HG03045 (cell line): ENCODE results near the gene CHD8.

ENCODE experiments used
- ATAC-seq: cut with Tn5 transposase; IDR thresholded peaks from one replicate; pipeline ENCODE4 v1.9.1; 2021; ENCODE audit warnings: mild to moderate bottlenecking, moderate library complexity; ENCODE audit not compliant: unreplicated experiment

Gene CHD8

GRCh38 chr14:21437063-21437901 lies 18.6 kb downstream of the CHD8 start:
- peak; percentile 97 for ATAC-seq

GRCh38 chr14:21436567-21437062 lies 19.3 kb downstream of the CHD8 start:
- ATAC-seq: no peak

- no peak for ATAC-seq
These were observed 24.8 kb downstream of the CHD8 start for GRCh38 chr14:21431126-21431525.

- no peak for ATAC-seq
These were observed 27.0 kb downstream of the CHD8 start for GRCh38 chr14:21428930-21429329.

GRCh38 chr14:21426692-21427091 lies 29.2 kb downstream of the CHD8 start:
- no peak for ATAC-seq

- ATAC-seq: no peak
These were observed 36.4 kb downstream of the CHD8 start for GRCh38 chr14:21419528-21419927.

GRCh38 chr14:21415329-21415728 lies 40.6 kb downstream of the CHD8 start:
- ATAC-seq: no peak

GRCh38 chr14:21414137-21414631 lies 41.7 kb downstream of the CHD8 start:
- peak; percentile 66 for ATAC-seq

- ATAC-seq: no peak
These were observed 47.8 kb downstream of the CHD8 start for GRCh38 chr14:21408147-21408546.

GRCh38 chr14:21406213-21406612 lies 49.7 kb downstream of the CHD8 start:
- no peak for ATAC-seq

GRCh38 chr14:21405097-21405496 lies 50.8 kb downstream of the CHD8 start:
- no peak for ATAC-seq

GRCh38 chr14:21399311-21399870 lies 56.5 kb downstream of the CHD8 start:
- no peak for ATAC-seq

- no peak for ATAC-seq
These were observed 57.0 kb downstream of the CHD8 start for GRCh38 chr14:21398901-21399300.

- no peak for ATAC-seq
These were observed 60.5 kb downstream of the CHD8 start for GRCh38 chr14:21395450-21395849.

- no peak for ATAC-seq
These were observed 70.6 kb downstream of the CHD8 start for GRCh38 chr14:21385188-21385904.

GRCh38 chr14:21384494-21384851 lies 71.5 kb downstream of the CHD8 start:
- ATAC-seq: peak; percentile 25

- peak; percentile 92 for ATAC-seq
These were observed 72.0 kb downstream of the CHD8 start, which contains the start of gene SUPT16H for GRCh38 chr14:21383848-21384493. SUPT16H (minus strand) TSS chr14:21384019; CDS start chr14:21383927, 92 bp downstream.

- no peak for ATAC-seq
These were observed 72.8 kb downstream of the CHD8 start for GRCh38 chr14:21382886-21383847.

- no peak for ATAC-seq
These were observed 73.8 kb downstream of the CHD8 start for GRCh38 chr14:21382095-21382494.

GRCh38 chr14:21379338-21379737 lies 76.6 kb downstream of the CHD8 start:
- no peak for ATAC-seq
